Urinary bladder (tissue), 4 donors: ENCODE measurements around the gene TTLL12. TPM values are rescaled to one million over a fixed set of nuclear protein-coding genes. Genes with fewer than 3 reads are reported as not detected.

ENCODE experiments used
- DNase-seq: peaks from one replicate; pipeline ENCODE4 v3.0.0-alpha.2; 2015; ENCODE audit errors: extremely low spot score
- H3K27ac ChIP-seq: one replicate; pipeline ENCODE4 v1.5.1; 2013; ENCODE audit warnings: low read depth, mild to moderate bottlenecking, moderate library complexity
- H3K36me3 ChIP-seq: one replicate; pipeline ENCODE4 v1.6.1; 2013; ENCODE audit warnings: mild to moderate bottlenecking, moderate library complexity; ENCODE audit not compliant: insufficient read depth
- H3K4me1 ChIP-seq: one replicate; pipeline ENCODE4 v1.6.1; 2013; ENCODE audit warnings: mild to moderate bottlenecking, moderate library complexity; ENCODE audit not compliant: insufficient read depth
- H3K4me3 ChIP-seq: one replicate; pipeline ENCODE4 v1.5.1; 2013; ENCODE audit warnings: low read depth, low read length
- WGBS: extraction: QIAGEN DNeasy Blood & Tissue Kit; methylation state at CpG from one replicate; pipeline ENCODE4 v1.1.7; 2013; 5-methylcytosine and 5-hydroxymethylcytosine counted together
- polyA plus RNA-seq: library from polyadenylated mRNA; stranded (reverse); fragments of 200-250 nt; gene quantifications from one replicate; pipeline ENCODE4 v1.2.3, GENCODE V29; 2013
- total RNA-seq: library from RNA; depleted of rRNA; stranded (reverse); fragments of >200 nt; gene quantifications from one replicate; pipeline ENCODE4 v1.2.3, GENCODE V29; 2014
- donor health status: healthy with polysubstance abuse.
- donor health status: healthy.

Gene TTLL12
- total and polyA plus RNA-seq, 2 donors, result 8.1 to 26.6 TPM

GRCh38 chr22:43225609-43226008 lies 38.7 kb upstream of the TTLL12 start:
- Histone ChIP-seq H3K27ac (no peak overlapping the region), H3K36me3 (no peaks in the 10 kb centered on the region), H3K4me3 (no peak overlapping the region), H3K4me1 (no peaks in the 10 kb centered on the region)
- 90% methylated on average over 8 of the region's 8 CpGs for WGBS
- DNase-seq, result no peak

DNA sequence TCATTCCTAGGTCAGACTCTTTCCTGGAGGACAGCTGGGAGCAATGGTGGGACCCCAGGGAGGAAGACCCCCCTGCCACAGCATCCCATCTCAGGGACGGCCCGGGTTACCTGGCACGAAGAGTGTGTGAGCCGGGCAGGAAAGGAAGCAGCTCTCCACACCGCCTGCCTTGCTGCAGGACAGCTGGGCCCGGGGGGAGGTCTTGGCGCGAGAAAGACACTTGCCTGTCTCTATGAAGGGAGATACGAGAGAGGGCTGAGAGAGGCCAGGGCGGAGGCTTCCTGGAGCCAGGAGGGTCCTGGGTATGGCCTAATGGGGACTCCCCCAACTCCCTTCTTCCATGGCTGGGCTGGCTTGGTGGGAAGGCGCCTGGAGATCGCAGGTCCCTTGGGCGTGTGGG lies 36.1 kb upstream of the TTLL12 start:
- Histone ChIP-seq H3K27ac (no peak overlapping the region), H3K36me3 (no peaks in the 10 kb centered on the region)
- 89% methylated on average over 13 of the region's 13 CpGs for WGBS

GRCh38 chr22:43222262-43222661 lies 35.3 kb upstream of the TTLL12 start:
- no peaks in the 10 kb centered on the region for H3K4me1 ChIP-seq
- no peak overlapping the region for H3K27ac ChIP-seq
- WGBS, result 67% methylated on average over 13 of the region's 13 CpGs
- no peaks in the 10 kb centered on the region for H3K36me3 ChIP-seq
- DNase-seq, result no peak
- H3K4me3 ChIP-seq, result no peak overlapping the region

More for the DNA sequence above, 36.1 kb upstream of the TTLL12 start:
- Histone ChIP-seq H3K4me1 (no peaks in the 10 kb centered on the region), H3K4me3 (no peak overlapping the region)
- no peak for DNase-seq

GRCh38 chr22:43220625-43221380 lies 33.9 kb upstream of the TTLL12 start:
- WGBS, result 87% methylated on average over 22 of the region's 22 CpGs
- no peaks in the 10 kb centered on the region for H3K4me1 ChIP-seq

GRCh38 chr22:43218786-43219185 lies 31.9 kb upstream of the TTLL12 start:
- no peaks in the 10 kb centered on the region for H3K4me1 ChIP-seq
- DNase-seq, result no peak
- no peak overlapping the region for H3K4me3 ChIP-seq
- no peak overlapping the region for H3K27ac ChIP-seq
- 79% methylated on average over 1 of the region's 1 CpG for WGBS
- no peaks in the 10 kb centered on the region for H3K36me3 ChIP-seq

More at GRCh38 chr22:43220625-43221380, 33.9 kb upstream of the TTLL12 start:
- no peak overlapping the region for H3K27ac ChIP-seq
- no peak overlapping the region for H3K4me3 ChIP-seq
- no peaks in the 10 kb centered on the region for H3K36me3 ChIP-seq
- DNase-seq, result no peak

DNA sequence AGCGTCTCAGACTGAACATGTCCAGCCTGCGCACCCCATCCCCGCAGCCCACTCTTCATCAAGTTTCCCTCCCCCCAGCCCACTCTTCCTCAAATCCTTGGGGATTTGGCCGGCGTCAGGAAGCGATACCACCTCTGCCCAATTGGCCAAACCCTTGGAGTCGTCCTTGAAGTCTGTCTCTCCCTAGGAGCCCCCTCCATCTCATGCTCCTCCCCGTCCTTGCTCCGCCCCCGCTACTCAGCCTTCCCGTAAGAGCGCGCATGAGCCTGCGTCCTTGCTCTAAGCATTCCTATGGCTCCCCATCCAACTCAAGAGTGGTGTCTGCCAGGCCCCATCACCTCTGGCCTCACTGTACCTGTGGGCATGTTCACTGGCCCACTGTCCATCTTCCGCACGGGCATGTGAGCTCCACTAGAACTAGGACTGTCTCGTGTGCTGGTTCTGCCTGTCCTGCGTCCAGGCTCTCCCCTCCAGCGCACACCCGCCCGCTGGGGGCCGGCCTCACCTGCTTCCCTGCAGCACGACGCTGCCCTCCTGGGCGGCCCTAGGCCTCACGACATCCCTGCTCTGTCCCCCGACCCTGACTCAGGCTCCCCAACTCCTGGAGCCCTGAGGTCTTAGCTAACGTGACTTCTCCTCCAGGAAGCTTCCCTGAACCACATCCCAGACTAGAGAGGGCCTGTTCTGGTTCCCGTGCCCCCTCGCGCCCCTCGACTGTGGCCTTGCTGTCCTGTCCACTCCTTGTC lies 30.5 kb upstream of the TTLL12 start:
- Histone ChIP-seq H3K36me3 (no peaks in the 10 kb centered on the region), H3K27ac (no peak overlapping the region)
- 67% methylated on average over 32 of the region's 32 CpGs for WGBS

GRCh38 chr22:43216738-43217137 lies 29.8 kb upstream of the TTLL12 start:
- H3K4me1 ChIP-seq, result no peaks in the 10 kb centered on the region
- H3K36me3 ChIP-seq, result no peaks in the 10 kb centered on the region
- no peak overlapping the region for H3K27ac ChIP-seq
- 76% methylated on average over 6 of the region's 6 CpGs for WGBS
- H3K4me3 ChIP-seq, result no peak overlapping the region
- DNase-seq, result no peak

More for the DNA sequence above, 30.5 kb upstream of the TTLL12 start:
- Histone ChIP-seq H3K4me1 (no peaks in the 10 kb centered on the region), H3K4me3 (no peak overlapping the region)
- DNase-seq, result no peak

DNA sequence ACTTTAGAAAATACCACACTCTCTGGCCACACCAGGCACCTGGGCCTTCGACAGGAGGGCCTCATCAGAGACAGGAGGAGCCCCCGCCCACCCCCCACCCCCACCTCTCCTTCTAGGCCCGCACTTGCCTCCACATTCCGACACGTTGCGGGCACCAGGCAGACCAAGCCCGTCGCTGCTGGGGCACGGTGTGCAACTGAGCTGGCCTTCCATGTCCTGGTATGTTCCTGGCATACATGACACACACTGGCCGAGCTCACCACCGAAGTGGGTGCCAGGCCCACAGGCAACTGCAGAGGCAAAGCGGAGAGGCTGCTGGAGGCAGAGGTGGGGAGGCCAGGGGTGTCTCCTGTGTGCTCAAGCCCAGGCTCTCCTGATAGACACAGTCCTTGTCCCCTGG lies 27.0 kb upstream of the TTLL12 start:
- DNase-seq, result no peak
- Histone ChIP-seq H3K4me3 (no peak overlapping the region), H3K27ac (no peak overlapping the region), H3K4me1 (no peaks in the 10 kb centered on the region), H3K36me3 (no peaks in the 10 kb centered on the region)
- WGBS, result 82% methylated on average over 12 of the region's 12 CpGs

DNA sequence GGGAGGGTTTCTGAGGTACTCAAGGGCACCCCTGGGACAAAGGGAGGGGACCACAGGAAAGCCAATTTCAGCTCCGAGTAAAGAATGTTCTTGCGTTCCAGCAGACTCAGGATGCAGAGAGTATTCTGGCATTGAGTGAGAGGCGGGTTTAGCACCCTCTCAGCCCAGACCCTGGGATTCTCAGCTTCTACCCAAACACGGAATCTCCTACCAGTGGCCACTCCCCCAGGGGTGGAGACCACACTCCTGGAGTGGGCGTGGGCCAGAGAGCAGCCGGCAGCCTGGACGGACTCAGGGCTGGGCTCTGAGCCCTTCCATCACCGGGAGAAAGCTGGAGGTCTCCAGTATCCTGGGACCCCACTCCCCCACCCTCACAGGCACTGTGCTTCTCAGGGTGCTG lies 26.1 kb upstream of the TTLL12 start:
- Histone ChIP-seq H3K4me1 (no peaks in the 10 kb centered on the region), H3K36me3 (no peaks in the 10 kb centered on the region), H3K4me3 (no peak overlapping the region), H3K27ac (no peak overlapping the region)
- WGBS, result 22% methylated on average over 8 of the region's 8 CpGs
- DNase-seq, result no peak

GRCh38 chr22:43212434-43212952 lies 25.6 kb upstream of the TTLL12 start:
- Histone ChIP-seq H3K4me1 (no peaks in the 10 kb centered on the region), H3K4me3 (no peak overlapping the region), H3K36me3 (no peaks in the 10 kb centered on the region), H3K27ac (no peak overlapping the region)
- no peak for DNase-seq
- WGBS, result 91% methylated on average over 23 of the region's 23 CpGs

- no peak for DNase-seq
- Histone ChIP-seq H3K4me3 (no peak overlapping the region), H3K36me3 (no peaks in the 10 kb centered on the region), H3K27ac (no peak overlapping the region), H3K4me1 (no peaks in the 10 kb centered on the region)
- WGBS, result 91% methylated on average over 13 of the region's 13 CpGs
These were observed 25.1 kb upstream of the TTLL12 start for GRCh38 chr22:43211941-43212433.

DNA sequence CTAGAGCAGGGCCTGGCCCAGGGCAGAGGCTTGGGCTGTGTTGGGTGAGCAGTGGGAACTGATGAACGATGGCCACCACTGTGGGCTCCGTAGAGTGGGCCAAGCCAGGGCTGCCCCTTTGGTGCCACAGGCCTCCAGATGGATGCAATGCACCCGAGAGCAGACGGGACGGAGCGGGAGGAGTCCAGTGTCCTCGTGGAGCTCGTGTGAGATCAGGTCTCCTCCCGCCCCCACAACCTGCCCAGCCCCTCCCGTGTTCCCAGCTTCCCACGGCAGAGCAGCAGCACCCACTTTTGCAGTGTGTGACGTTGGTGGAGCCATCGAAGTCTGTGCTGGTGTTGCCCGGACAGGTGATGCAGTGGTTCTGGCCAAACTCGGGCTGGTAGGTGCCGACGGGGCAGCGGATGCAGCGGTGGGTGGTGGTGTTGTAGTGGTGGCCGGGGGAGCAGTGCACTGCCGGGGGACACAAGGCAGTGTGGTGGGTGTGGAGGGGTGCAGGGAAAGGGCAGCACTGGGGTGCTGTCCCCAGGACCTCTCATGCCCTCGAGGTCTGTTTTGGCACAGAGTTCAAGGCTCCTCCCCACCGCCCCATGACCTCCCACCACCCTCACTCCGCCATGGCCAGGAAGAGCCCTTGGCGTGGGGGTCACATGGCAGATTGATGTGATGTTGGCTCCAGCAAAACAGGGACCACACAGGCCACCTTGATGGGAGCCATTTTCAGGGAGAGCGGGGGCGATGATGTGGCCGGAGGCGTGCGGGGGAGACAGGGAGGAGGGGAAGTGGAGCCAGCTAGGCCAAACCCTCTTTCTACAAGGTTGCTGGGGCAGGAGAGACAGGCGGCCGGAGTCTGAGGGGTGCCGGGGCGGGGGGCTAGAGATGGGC lies 23.9 kb upstream of the TTLL12 start:
- WGBS, result 91% methylated on average over 34 of the region's 34 CpGs
- H3K36me3 ChIP-seq, result no peaks in the 10 kb centered on the region
- H3K4me1 ChIP-seq, result no peaks in the 10 kb centered on the region
- no peak overlapping the region for H3K4me3 ChIP-seq
- no peak overlapping the region for H3K27ac ChIP-seq
- DNase-seq, result no peak

- WGBS, result 92% methylated on average over 22 of the region's 22 CpGs
- Histone ChIP-seq H3K4me1 (no peaks in the 10 kb centered on the region), H3K36me3 (no peaks in the 10 kb centered on the region), H3K27ac (no peak overlapping the region), H3K4me3 (no peak overlapping the region)
- no peak for DNase-seq
These were observed 23.0 kb upstream of the TTLL12 start for GRCh38 chr22:43209971-43210370.
